Endodermal cell (in vitro differentiated cells): ENCODE data around the gene PCIF1. TPM values are rescaled to one million over a fixed set of nuclear protein-coding genes. Genes with fewer than 3 reads are reported as not detected.
A peak's percentile ranks its signal among the peaks of the same experiment; 100 is the strongest.

Source experiments
- DNase-seq: peaks from one replicate; pipeline ENCODE4 v3.0.0-alpha.2; 2017
- H3K27ac ChIP-seq: 2 replicates; pipeline ENCODE4 v1.5.1; 2013; ENCODE audit warnings: mild to moderate bottlenecking, low read depth, low read length, moderate library complexity
- H3K27me3 ChIP-seq: 2 replicates; pipeline ENCODE4 v1.6.1; 2013; ENCODE audit warnings: mild to moderate bottlenecking, low read length, moderate library complexity; ENCODE audit not compliant: insufficient read depth, control insufficient read depth, poor library complexity, severe bottlenecking
- H3K36me3 ChIP-seq: 2 replicates; pipeline ENCODE4 v1.7.0; 2013; ENCODE audit warnings: mild to moderate bottlenecking, low read length, moderate library complexity; ENCODE audit not compliant: control insufficient read depth, insufficient read depth
- H3K4me1 ChIP-seq: one replicate; pipeline ENCODE4 v1.7.0; 2013; ENCODE audit warnings: low read length; ENCODE audit not compliant: control insufficient read depth, insufficient read depth
- H3K4me3 ChIP-seq: 2 replicates; pipeline ENCODE4 v1.5.1; 2013; ENCODE audit warnings: mild to moderate bottlenecking, low read length, moderate library complexity
- H3K9ac ChIP-seq: 2 replicates; pipeline ENCODE4 v1.6.1; 2013; ENCODE audit warnings: mild to moderate bottlenecking, low read length, moderate library complexity; ENCODE audit not compliant: poor library complexity, severe bottlenecking; ENCODE audit errors: extremely low read depth
- H3K9me3 ChIP-seq: 2 replicates; pipeline ENCODE4 v1.6.1; 2013; ENCODE audit warnings: mild to moderate bottlenecking, low read length, moderate library complexity; ENCODE audit not compliant: control insufficient read depth
- H3K27ac Mint-ChIP-seq: 2 replicates; pipeline ENCODE4 v1.8.0; 2020; ENCODE audit warnings: mixed read lengths
- H3K27me3 Mint-ChIP-seq: 2 replicates; pipeline ENCODE4 v1.8.0; 2021; ENCODE audit warnings: mild to moderate bottlenecking, mixed read lengths; ENCODE audit not compliant: insufficient read depth
- H3K36me3 Mint-ChIP-seq: 2 replicates; pipeline ENCODE4 v1.8.0; 2020; ENCODE audit warnings: low read depth, mixed read lengths
- H3K4me1 Mint-ChIP-seq: 2 replicates; pipeline ENCODE4 v1.8.0; 2020; ENCODE audit warnings: mixed read lengths
- H3K4me3 Mint-ChIP-seq: 2 replicates; pipeline ENCODE4 v1.8.0; 2020; ENCODE audit warnings: mild to moderate bottlenecking, moderate library complexity, mixed read lengths
- H3K9me3 Mint-ChIP-seq: 2 replicates; pipeline ENCODE4 v1.8.0; 2020; ENCODE audit warnings: mild to moderate bottlenecking, mixed read lengths
- WGBS, 2 experiments: methylation state at CpG; one replicate each; pipeline versions ENCODE4 v1.1.5 to v1.1.7; 2013; ENCODE audit warnings: missing lambda C conversion rate in 2 of 2, mixed read lengths in 1 of 2; ENCODE audit not compliant: insufficient coverage in 1 of 2, insufficient read length in 1 of 2; 5-methylcytosine and 5-hydroxymethylcytosine counted together
- total RNA-seq, 2 donors: library from RNA; stranded (reverse); fragmentation: NEBNext Ultra II Directional in 1 of 2; extraction: Animal tissue kit (Norgen Biotek cat#: 25700) in 1 of 2; gene quantifications; 2 replicates in 1 of 2; 3 replicates in 1 of 2; pipeline ENCODE4 v1.2.1, GENCODE V29; 2021
- TF ChIP-seq, protein P1 (sequence below): fragments of 200-600 bp; sonication (generic); conservative IDR thresholded peaks from 2 replicates; pipeline ENCODE4 v1.5.0; 2021; ENCODE audit warnings: antibody characterized with exemption, mild to moderate bottlenecking

PCIF1 gene
- total RNA-seq, 2 donors from 2014 or later = 22.0 to 34.5 TPM

GRCh38 chr20:45970646-45971424 lies 36.4 kb downstream of the PCIF1 start:
- Histone ChIP-seq H3K36me3 (peaks cover 31% of the 10 kb centered on the region), H3K4me3 (peak overlapping the region; percentile 96), H3K27ac (no peak overlapping the region), H3K9me3 (no peaks in the 10 kb centered on the region), H3K9ac (peak overlapping the region; percentile 100), H3K27me3 (no peaks in the 10 kb centered on the region), H3K4me1 (peaks cover 3% of the 10 kb centered on the region)
- DNase-seq = peak; percentile 58
- Mint-ChIP-seq H3K36me3 (peaks cover 15% of the 10 kb centered on the region), H3K4me3 (peak overlapping the region; percentile 84), H3K27me3 (peaks cover under 1% of the 10 kb centered on the region), H3K4me1 (peaks cover 11% of the 10 kb centered on the region), H3K27ac (peak overlapping the region; percentile 68), H3K9me3 (no peaks in the 10 kb centered on the region)
- TF ChIP-seq, protein P1, sequence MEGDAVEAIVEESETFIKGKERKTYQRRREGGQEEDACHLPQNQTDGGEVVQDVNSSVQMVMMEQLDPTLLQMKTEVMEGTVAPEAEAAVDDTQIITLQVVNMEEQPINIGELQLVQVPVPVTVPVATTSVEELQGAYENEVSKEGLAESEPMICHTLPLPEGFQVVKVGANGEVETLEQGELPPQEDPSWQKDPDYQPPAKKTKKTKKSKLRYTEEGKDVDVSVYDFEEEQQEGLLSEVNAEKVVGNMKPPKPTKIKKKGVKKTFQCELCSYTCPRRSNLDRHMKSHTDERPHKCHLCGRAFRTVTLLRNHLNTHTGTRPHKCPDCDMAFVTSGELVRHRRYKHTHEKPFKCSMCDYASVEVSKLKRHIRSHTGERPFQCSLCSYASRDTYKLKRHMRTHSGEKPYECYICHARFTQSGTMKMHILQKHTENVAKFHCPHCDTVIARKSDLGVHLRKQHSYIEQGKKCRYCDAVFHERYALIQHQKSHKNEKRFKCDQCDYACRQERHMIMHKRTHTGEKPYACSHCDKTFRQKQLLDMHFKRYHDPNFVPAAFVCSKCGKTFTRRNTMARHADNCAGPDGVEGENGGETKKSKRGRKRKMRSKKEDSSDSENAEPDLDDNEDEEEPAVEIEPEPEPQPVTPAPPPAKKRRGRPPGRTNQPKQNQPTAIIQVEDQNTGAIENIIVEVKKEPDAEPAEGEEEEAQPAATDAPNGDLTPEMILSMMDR = no peak
- 64 to 75% methylated on average over 28 to 34 of the region's 34 CpGs for WGBS, 2 experiments

DNA sequence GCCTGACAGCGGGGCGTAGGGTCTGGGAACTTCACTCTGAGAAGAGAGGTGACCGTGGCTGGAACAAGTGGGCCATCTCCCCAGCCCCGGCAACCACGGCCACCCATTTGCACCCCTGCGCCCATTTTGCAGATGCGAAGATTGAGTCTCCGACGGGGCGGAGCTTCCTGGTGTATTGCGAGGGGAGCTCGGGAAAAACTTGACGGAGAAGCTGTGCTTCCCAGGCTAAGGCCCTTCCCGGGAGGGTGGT lies 36.9 kb downstream of the PCIF1 start:
- Histone ChIP-seq H3K36me3 (peaks cover 25% of the 10 kb centered on the region), H3K9me3 (no peaks in the 10 kb centered on the region), H3K4me1 (peaks cover 3% of the 10 kb centered on the region), H3K9ac (peak overlapping the region; percentile 100), H3K27ac (peak overlapping the region; percentile 100), H3K4me3 (peak overlapping the region; percentile 96), H3K27me3 (no peaks in the 10 kb centered on the region)
- WGBS, 2 experiments = 23 to 26% methylated on average over 12 to 14 of the region's 14 CpGs
- Mint-ChIP-seq H3K4me1 (peaks cover 11% of the 10 kb centered on the region), H3K27ac (peak overlapping the region; percentile 68), H3K27me3 (peaks cover 6% of the 10 kb centered on the region), H3K4me3 (peak overlapping the region; percentile 84), H3K9me3 (no peaks in the 10 kb centered on the region), H3K36me3 (peaks cover 13% of the 10 kb centered on the region)
- no peak for DNase-seq
- TF ChIP-seq, protein P1 = no peak

- peak within 1 kb of the TSS; percentile 100 for H3K9ac ChIP-seq
- DNase-seq = peak; percentile 98
- H3K4me1 ChIP-seq = peaks cover 3% of the 10 kb centered on the region
- Mint-ChIP-seq H3K27ac (peak within 1 kb of the TSS; percentile 100), H3K36me3 (peaks cover 11% of the 10 kb centered on the region), H3K27me3 (peaks cover 8% of the 10 kb centered on the region), H3K4me3 (peak within 1 kb of the TSS; percentile 84), H3K9me3 (no peaks in the 10 kb centered on the region), H3K4me1 (peaks cover 11% of the 10 kb centered on the region)
- H3K9me3 ChIP-seq = no peaks in the 10 kb centered on the region
- peaks cover 24% of the 10 kb centered on the region for H3K36me3 ChIP-seq
- 0 to 1% methylated on average over 35 to 72 of the region's 72 CpGs for WGBS, 2 experiments
- TF ChIP-seq, protein P1 = peak; percentile 39
- H3K27me3 ChIP-seq = no peaks in the 10 kb centered on the region
- peak within 1 kb of the TSS; percentile 100 for H3K27ac ChIP-seq
- peak within 1 kb of the TSS; percentile 96 for H3K4me3 ChIP-seq
These were observed 37.4 kb downstream of the PCIF1 start, which contains the start of gene ZNF335 for GRCh38 chr20:45971675-45972499. ZNF335 (minus strand) TSS chr20:45972203; CDS start chr20:45971410, 793 bp downstream.
